Endothelial cell of umbilical vein (primary cell): Measurements from ENCODE around the gene RDH13. TPM values are rescaled to one million over a fixed set of nuclear protein-coding genes. Genes with fewer than 3 reads are reported as not detected.

Experiments used
- BruUV-seq: library from RNA; stranded (reverse); fragments of 400-500 nt; replicated peaks from 2 replicates; lab custom pipeline; 2021; lab: Mats Ljungman, UMichigan
- CTCF ChIA-PET: fragments of 300-600, 350-600 bp; sonication (Branson Sonifier 250); formaldehyde crosslinking; loops from one replicate; lab custom pipeline; 2021; ENCODE audit warnings: antibody characterized with exemption, inconsistent platforms; lab: Charles Lee
- POLR2A ChIA-PET: fragments of 300-600, 350-600 bp; sonication (Branson Sonifier 250); formaldehyde crosslinking; loops from one replicate; lab custom pipeline; 2021; ENCODE audit warnings: antibody characterized with exemption, inconsistent platforms; lab: Charles Lee
- DNase-seq: peaks from one replicate; pipeline ENCODE4 v3.0.0-alpha.2; 2011; ENCODE audit warnings: low read depth, low spot score
- FAIRE-seq: peaks from 2 replicates; lab custom pipeline; 2011; peaks lifted over from hg19 to GRCh38; lab: Jason Lieb, UNC
- H2AFZ ChIP-seq: 2 replicates; pipeline ENCODE4 v1.6.0; 2012; ENCODE audit warnings: low read depth, low read length, control low read depth, inconsistent platforms
- H3K27ac ChIP-seq: 2 replicates; pipeline ENCODE4 v1.5.1; 2011; ENCODE audit warnings: low read depth, mild to moderate bottlenecking, control low read depth, low read length, moderate library complexity; ENCODE audit not compliant: insufficient read depth
- H3K27me3 ChIP-seq, 2 experiments: 2 replicates each; pipeline versions ENCODE4 v1.6.0 to v1.6.1; 2011; ENCODE audit warnings: low read length in 2 of 2, mixed read lengths in 1 of 2; ENCODE audit not compliant: control insufficient read depth in 2 of 2, insufficient read depth in 2 of 2
- H3K36me3 ChIP-seq, 2 experiments: 2 replicates in 1 of 2; 3 replicates in 1 of 2; pipeline ENCODE4 v1.5.1; 2011; ENCODE audit warnings: low read length in 2 of 2, mild to moderate bottlenecking in 1 of 2, moderate library complexity in 1 of 2; ENCODE audit not compliant: control insufficient read depth in 2 of 2, insufficient read depth in 2 of 2; ENCODE audit errors: extremely low read depth in 1 of 2
- H3K4me1 ChIP-seq: 3 replicates; pipeline ENCODE4 v1.5.1; 2011; ENCODE audit warnings: mild to moderate bottlenecking, low read length; ENCODE audit not compliant: control insufficient read depth, insufficient read depth; ENCODE audit errors: extremely low read depth
- H3K4me2 ChIP-seq: 2 replicates; pipeline ENCODE4 v1.6.1; 2011; ENCODE audit warnings: low read length, control low read depth, mixed read lengths; ENCODE audit not compliant: insufficient read depth
- H3K4me3 ChIP-seq, 3 experiments: fragments of 200-600 bp in 1 of 3; sonication (generic), shearing (Covaris generic) in 1 of 3; replicated peaks in 1 of 3; 2 replicates each; pipeline ENCODE4 v1.5.1; 2011 to 2016; ENCODE audit warnings: control low read depth in 3 of 3, low read length in 3 of 3, mild to moderate bottlenecking in 2 of 3, inconsistent platforms in 1 of 3, low read depth in 1 of 3, moderate library complexity in 1 of 3; ENCODE audit not compliant: insufficient read depth in 1 of 3
- H3K79me2 ChIP-seq: 2 replicates; pipeline ENCODE4 v1.6.0; 2012; ENCODE audit warnings: low read length, inconsistent platforms; ENCODE audit not compliant: control insufficient read depth, insufficient read depth
- H3K9ac ChIP-seq: replicated peaks from 2 replicates; pipeline ENCODE3; 2011; ENCODE audit warnings: low read length, control low read depth; ENCODE audit not compliant: insufficient read depth; ENCODE audit errors: extremely low read depth
- H3K9me1 ChIP-seq: replicated peaks from 3 replicates; pipeline ENCODE4 v1.6.0; 2011; ENCODE audit warnings: mild to moderate bottlenecking, low read length; ENCODE audit not compliant: control insufficient read depth, insufficient read depth; ENCODE audit errors: extremely low read depth
- H3K9me3 ChIP-seq: replicated peaks from 2 replicates; pipeline ENCODE4 v1.5.1; 2012; ENCODE audit warnings: low read length, inconsistent platforms; ENCODE audit not compliant: control insufficient read depth, insufficient read depth
- H4K20me1 ChIP-seq: replicated peaks from 2 replicates; pipeline ENCODE3; 2011; ENCODE audit warnings: mild to moderate bottlenecking, low read length; ENCODE audit not compliant: control insufficient read depth, insufficient read depth; ENCODE audit errors: extremely low read depth
- CTCF ChIP-seq, 2 donors: IDR thresholded peaks; 1 replicate in 1 of 2; 2 replicates in 1 of 2; pipeline ENCODE4 v1.5.1; 2011; ENCODE audit warnings: low read length in 2 of 2, mild to moderate bottlenecking in 2 of 2, moderate library complexity in 2 of 2, control low read depth in 1 of 2, inconsistent platforms in 1 of 2, low read depth in 1 of 2; ENCODE audit not compliant: insufficient read depth in 1 of 2; ENCODE audit errors: extremely low read depth in 1 of 2
- EZH2 ChIP-seq: IDR thresholded peaks from 2 replicates; pipeline ENCODE4 v1.6.1; 2012; ENCODE audit warnings: borderline replicate concordance, low read depth, mild to moderate bottlenecking, moderate library complexity, low read length, inconsistent platforms; ENCODE audit not compliant: severe bottlenecking
- FOS ChIP-seq: IDR thresholded peaks from 2 replicates; pipeline ENCODE4 v1.6.1; 2011; ENCODE audit warnings: mild to moderate bottlenecking, low read length, moderate library complexity, borderline replicate concordance; ENCODE audit not compliant: insufficient read depth
- GATA2 ChIP-seq: IDR thresholded peaks from 2 replicates; pipeline ENCODE4 v1.7.0; 2011; ENCODE audit warnings: low read depth, mild to moderate bottlenecking, moderate library complexity, mixed read lengths, low read length; ENCODE audit not compliant: insufficient read length, insufficient read depth
- JUN ChIP-seq: IDR thresholded peaks from 2 replicates; pipeline ENCODE4 v1.6.1; 2011; ENCODE audit warnings: borderline replicate concordance, low read depth; ENCODE audit not compliant: insufficient read length, insufficient read depth
- MAX ChIP-seq: IDR thresholded peaks from 2 replicates; pipeline ENCODE4 v1.6.1; 2011; ENCODE audit not compliant: insufficient read depth, insufficient read length
- MYC ChIP-seq: IDR thresholded peaks from one replicate; pipeline ENCODE4 v1.6.1; 2011; ENCODE audit warnings: mild to moderate bottlenecking, low read depth, low read length
- POLR2A ChIP-seq: IDR thresholded peaks from 2 replicates; pipeline ENCODE4 v1.6.1; 2012; ENCODE audit warnings: low read depth, mild to moderate bottlenecking, control low read depth, low read length
- POLR2AphosphoS5 ChIP-seq: IDR thresholded peaks from 2 replicates; pipeline ENCODE4 v1.6.1; 2012; ENCODE audit warnings: low read depth, mild to moderate bottlenecking, control low read depth, low read length, moderate library complexity; ENCODE audit not compliant: insufficient read depth
- dilution Hi-C: fragments of 300-500 bp; cut with MboI; formaldehyde crosslinking; loops from one replicate; pipeline ENCODE4 v1.15.0; 2019; ENCODE audit warnings: low sequenced_read_pairs; ENCODE audit not compliant: extremely low pct_ligation_motif_present
- intact Hi-C: fragments of 100-400 bp; cut with micrococcal nuclease; formaldehyde crosslinking; loops from one replicate; pipeline ENCODE4 v1.10.0; 2022
- polyA plus RNA-seq, 4 experiments: library from polyadenylated mRNA; depleted of rRNA in 3 of 4; stranded (reverse) in 3 of 4; unstranded in 1 of 4; fragments of >200 nt; gene quantifications; 2 replicates each; pipeline versions ENCODE4 v1.2.1 to v1.2.3, GENCODE V29; 2011 to 2012; ENCODE audit warnings: missing spikeins in 1 of 4
- total RNA-seq: library from RNA; stranded (reverse); gene quantifications from 2 replicates; pipeline ENCODE4 v1.2.3, GENCODE V29; 2021

RDH13 gene
- total and polyA plus RNA-seq, 2 donors (not counting 3 experiments of a cell fraction or from before 2014, with no cell fraction given) = 8.7 to 19.6 TPM

GRCh38 chr19:55076321-55076720 lies 13.4 kb upstream of the RDH13 start:
- Histone ChIP-seq H3K27ac (no peak overlapping the region), H3K9ac (no peak overlapping the region), H3K36me3 (no peaks in the 10 kb centered on the region), H3K9me1 (no peaks in the 10 kb centered on the region), H4K20me1 (no peaks in the 10 kb centered on the region), H3K27me3 (no peaks in the 10 kb centered on the region), H3K9me3 (no peaks in the 10 kb centered on the region), H3K4me1 (peaks cover 10% of the 10 kb centered on the region), H3K79me2 (no peaks in the 10 kb centered on the region), H3K4me3 (no peak overlapping the region), H2AFZ (no peak overlapping the region), H3K4me2 (no peak overlapping the region)
- dilution Hi-C loops = no loop called here
- BruUV-seq = no TSS peak
- FAIRE-seq (no peak), DNase-seq (no peak)
- no peak for TF ChIP-seq MAX
- no peak for TF ChIP-seq FOS
- TF ChIP-seq CTCF (IDR thresholded peaks at IDR 0.05; ENCODE audit: extremely low read depth in 1 of 2, insufficient read depth in 1 of 2, low read depth in 1 of 2, low read length in 2 of 2) = no peak
- TF ChIP-seq POLR2AphosphoS5 = no peak
- TF ChIP-seq MYC = no peak
- no peak for TF ChIP-seq GATA2
- TF ChIP-seq EZH2 = no peak
- TF ChIP-seq POLR2A = no peak
- TF ChIP-seq JUN = no peak
- POLR2A ChIA-PET = no interaction called here
- intact Hi-C loops = no loop called here
- CTCF ChIA-PET = no interaction called here
